ENCODE results near the gene SLC39A3.

Gene SLC39A3

GRCh38 chr19:2747349-2747748 is 7.5 kb upstream of the SLC39A3 start:
- no peak for DNase-seq (ENCODE audit: low read depth in 2 of 2)

GRCh38 chr19:2744113-2744512 is 4.3 kb upstream of the SLC39A3 start:
- no peak for DNase-seq (ENCODE audit: low read depth in 2 of 2)

- no peak for DNase-seq (ENCODE audit: low read depth in 2 of 2)
Observed at GRCh38 chr19:2743099-2743498, 3.3 kb upstream of the SLC39A3 start.

- no peak for DNase-seq (ENCODE audit: low read depth in 2 of 2)
Observed at GRCh38 chr19:2740314-2740656, 468 bp upstream of the SLC39A3 start.

- DNase-seq (ENCODE audit: low read depth in 2 of 2): no peak
Observed at GRCh38 chr19:2736550-2737190, 3.1 kb downstream of the SLC39A3 start.

GRCh38 chr19:2735374-2735773 is 4.4 kb downstream of the SLC39A3 start:
- DNase-seq (ENCODE audit: low read depth in 2 of 2): no peak

- DNase-seq (ENCODE audit: low read depth in 2 of 2): no peak
Observed at GRCh38 chr19:2734589-2735288, 5.1 kb downstream of the SLC39A3 start.

GRCh38 chr19:2733930-2734588 is 5.8 kb downstream of the SLC39A3 start:
- DNase-seq (ENCODE audit: low read depth in 2 of 2): no peak

GRCh38 chr19:2732883-2733282 is 6.9 kb downstream of the SLC39A3 start:
- DNase-seq (ENCODE audit: low read depth in 2 of 2): no peak

GRCh38 chr19:2732157-2732725 is 7.6 kb downstream of the SLC39A3 start:
- DNase-seq (ENCODE audit: low read depth in 2 of 2): no peak

GRCh38 chr19:2731181-2731995 is 8.4 kb downstream of the SLC39A3 start:
- no peak for DNase-seq (ENCODE audit: low read depth in 2 of 2)

GRCh38 chr19:2729943-2730818 is 9.6 kb downstream of the SLC39A3 start:
- DNase-seq (ENCODE audit: low read depth in 2 of 2): no peak

- no peak for DNase-seq (ENCODE audit: low read depth in 2 of 2)
Observed at GRCh38 chr19:2728783-2729387, 10.9 kb downstream of the SLC39A3 start.

- DNase-seq (ENCODE audit: low read depth in 2 of 2): no peak
Observed at GRCh38 chr19:2727640-2727944, 12.2 kb downstream of the SLC39A3 start.

- DNase-seq (ENCODE audit: low read depth in 2 of 2): no peak
Observed at GRCh38 chr19:2726904-2727639, 12.7 kb downstream of the SLC39A3 start.

GRCh38 chr19:2726160-2726855 is 13.5 kb downstream of the SLC39A3 start:
- DNase-seq (ENCODE audit: low read depth in 2 of 2): no peak

- no peak for DNase-seq (ENCODE audit: low read depth in 2 of 2)
Observed at GRCh38 chr19:2724148-2724557, 15.7 kb downstream of the SLC39A3 start.

- DNase-seq (ENCODE audit: low read depth in 2 of 2): no peak
Observed at GRCh38 chr19:2723747-2724146, 16.1 kb downstream of the SLC39A3 start.

- no peak for DNase-seq (ENCODE audit: low read depth in 2 of 2)
Observed at GRCh38 chr19:2723345-2723715, 16.5 kb downstream of the SLC39A3 start.

Measured in stimulated activated CD8-positive, alpha-beta memory T cell treated with anti-CD3 and anti-CD28 coated beads, Interleukin-15, amount 100 ng/mL, for 48 hours (primary cell).